Bronchial epithelial cell (primary cell): ENCODE results near the gene ISG20. TPM values are rescaled to one million over a fixed set of nuclear protein-coding genes. Genes with fewer than 3 reads are reported as not detected.
A peak's percentile ranks its signal among the peaks of the same experiment; 100 is the strongest.

Source experiments
- DNase-seq: peaks from one replicate; pipeline ENCODE4 v3.0.0-alpha.2; 2010; ENCODE audit warnings: low read depth
- FAIRE-seq: peaks from 2 replicates; lab custom pipeline; 2011; peaks lifted over from hg19 to GRCh38; lab: Jason Lieb, UNC
- H3K27me3 ChIP-seq: 2 replicates; pipeline ENCODE4 v1.5.1; 2011; ENCODE audit warnings: low read length; ENCODE audit not compliant: control insufficient read depth, insufficient read depth
- H3K36me3 ChIP-seq: 2 replicates; pipeline ENCODE4 v1.5.1; 2011; ENCODE audit warnings: low read length; ENCODE audit not compliant: control insufficient read depth, insufficient read depth
- H3K4me3 ChIP-seq: 2 replicates; pipeline ENCODE4 v1.5.1; 2011; ENCODE audit warnings: mild to moderate bottlenecking, low read depth, low read length, control low read depth
- CTCF ChIP-seq: IDR thresholded peaks from 2 replicates; pipeline ENCODE4 v1.5.1; 2011; ENCODE audit warnings: mild to moderate bottlenecking, moderate library complexity, low read length, control low read depth, inconsistent platforms; ENCODE audit not compliant: insufficient read depth, severe bottlenecking
- total RNA-seq: library from RNA; depleted of rRNA; stranded (reverse); fragments of >200 nt; gene quantifications from 2 replicates; pipeline ENCODE4 v1.2.1, GENCODE V29; 2014

Gene ISG20
- total RNA-seq, 1 donor from 2014 or later: 18.4 TPM

DNA sequence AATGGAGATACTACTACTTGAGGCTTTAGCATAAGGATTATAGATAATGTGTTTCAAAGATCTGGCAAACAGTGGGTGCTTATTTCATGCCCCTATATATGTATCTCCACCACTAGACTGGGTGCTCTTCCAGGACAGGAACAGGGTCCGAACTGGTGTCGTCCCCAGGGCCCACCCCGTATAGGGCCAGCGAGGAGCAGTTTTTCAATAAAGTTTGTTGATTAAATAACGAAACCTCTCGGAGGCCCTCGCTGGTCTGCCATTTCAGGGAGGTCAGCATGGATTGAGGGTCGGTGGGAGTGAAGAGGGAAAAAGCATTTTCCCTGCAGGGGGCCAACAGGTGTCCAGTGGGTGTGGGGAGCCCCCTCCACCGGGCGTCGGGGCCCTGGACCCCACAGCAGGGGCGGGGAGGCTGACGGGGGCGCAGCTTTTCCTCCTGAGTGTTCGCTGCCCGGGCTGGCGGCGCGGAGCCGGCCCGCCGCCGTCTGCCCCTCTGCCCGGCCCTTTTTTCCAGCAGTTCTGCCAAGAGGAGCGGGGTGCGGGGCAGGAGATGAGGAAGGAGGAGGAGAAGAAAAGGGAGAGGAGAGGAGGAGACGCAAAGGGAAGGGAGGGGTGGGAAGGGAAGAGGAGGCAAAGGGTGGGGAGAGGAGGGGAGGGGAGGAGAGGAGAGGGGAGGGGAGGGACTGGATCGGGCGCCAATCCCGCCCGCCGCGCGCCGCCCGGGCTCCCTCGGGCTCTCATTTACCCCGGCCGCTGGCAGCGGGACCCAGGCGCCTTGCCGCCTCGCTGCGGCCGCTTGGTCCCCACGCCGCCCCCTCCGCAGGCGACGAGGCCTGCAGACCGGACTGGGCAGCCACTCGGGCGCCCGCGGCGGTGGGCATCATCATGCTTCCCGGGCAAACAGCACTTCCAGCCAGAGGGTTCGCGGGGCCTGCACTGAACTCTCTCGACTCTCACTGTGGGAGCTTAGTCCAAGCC is 66.3 kb downstream of the ISG20 start:
- DNase-seq (no peak), FAIRE-seq (no peak)
- Histone ChIP-seq H3K27me3 (peaks cover 2% of the 10 kb centered on the region), H3K36me3 (no peaks in the 10 kb centered on the region), H3K4me3 (peak overlapping the region; percentile 21)
- no peak for TF ChIP-seq CTCF

DNA sequence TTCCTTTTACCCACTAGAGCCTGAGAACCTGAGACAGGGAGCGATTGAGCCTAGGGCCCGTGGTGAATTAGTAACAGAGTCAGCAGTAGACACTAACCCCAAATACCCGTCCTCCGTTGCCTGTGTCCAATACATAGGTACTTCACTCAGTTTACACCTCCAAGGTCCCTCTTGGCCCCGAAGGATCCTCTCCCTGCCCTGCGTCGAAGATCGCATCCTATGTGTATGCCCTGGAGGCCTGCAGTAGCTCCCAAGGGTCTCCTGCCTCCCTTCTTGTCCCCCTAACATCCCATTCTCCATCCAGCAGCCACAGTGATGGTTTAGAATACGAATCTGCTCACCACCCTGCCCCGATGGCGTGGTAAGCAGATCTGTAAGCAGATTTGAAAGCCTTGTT is 67.0 kb downstream of the ISG20 start:
- no peak for TF ChIP-seq CTCF
- peaks cover 2% of the 10 kb centered on the region for H3K27me3 ChIP-seq
- no peaks in the 10 kb centered on the region for H3K36me3 ChIP-seq
- H3K4me3 ChIP-seq: peak overlapping the region; percentile 21
- DNase-seq: no peak
- no peak for FAIRE-seq

Other genes with a start within 250 kb of the ISG20 start
- gene MRPL46, start 171.6 kb upstream of the ISG20 start, total RNA-seq: 14.5 and 18.6 TPM in 2 replicates
- gene MRPS11, start 171.3 kb upstream of the ISG20 start, total RNA-seq: 31.1 and 43.0 TPM in 2 replicates
- 2.4 and 3.2 TPM in 2 replicates for gene DET1, start 92.3 kb upstream of the ISG20 start, total RNA-seq
- 31.7 and 48.4 TPM in 2 replicates for gene AEN, start 17.7 kb upstream of the ISG20 start, total RNA-seq
- gene ACAN, start 164.4 kb downstream of the ISG20 start, total RNA-seq: not detected in 2 replicates